ENCODE data around the gene GNG4. TPM values are rescaled to one million over a fixed set of nuclear protein-coding genes. Genes with fewer than 3 reads are reported as not detected.

Gene GNG4
- total and polyA plus RNA-seq, 2 donors (not counting 3 experiments of a cell fraction or from before 2014, with no cell fraction given), result 0.10 TPM; not detected in 1

DNA sequence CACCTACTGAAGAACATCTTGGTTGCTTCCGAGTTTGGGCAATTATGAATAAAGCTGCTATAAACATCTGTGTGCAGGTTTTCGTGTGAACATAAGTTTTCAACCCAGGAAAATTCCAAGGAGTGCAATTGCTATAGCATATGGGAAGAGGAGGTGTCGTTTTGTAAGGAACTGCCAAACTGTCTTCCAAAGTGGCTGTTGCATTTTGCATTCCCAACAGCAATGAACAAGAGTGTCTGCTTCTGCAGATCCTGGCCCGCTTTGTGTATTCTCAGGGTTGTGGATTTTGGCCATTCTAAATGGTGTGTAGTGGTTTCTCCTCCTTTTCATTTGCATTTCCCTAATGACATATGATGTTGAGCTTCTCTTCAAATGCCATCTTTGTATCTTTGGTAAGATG lies 23.8 kb downstream of the GNG4 start:
- Histone ChIP-seq H2AFZ (ENCODE audit: low read depth, low read length) (no peak overlapping the region), H3K4me2 (ENCODE audit: insufficient read depth, low read length) (no peak overlapping the region), H3K79me2 (ENCODE audit: control insufficient read depth, insufficient read depth, low read length) (no peaks in the 10 kb centered on the region), H3K27ac (ENCODE audit: insufficient read depth, low read depth, low read length) (no peak overlapping the region), H3K4me1 (ENCODE audit: control insufficient read depth, extremely low read depth, insufficient read depth, low read length) (no peaks in the 10 kb centered on the region), H3K36me3 (ENCODE audit: control insufficient read depth in 2 of 2, extremely low read depth in 1 of 2, insufficient read depth in 2 of 2, low read length in 2 of 2) (no peaks in the 10 kb centered on the region), H3K9me1 (replicated peaks; ENCODE audit: control insufficient read depth, extremely low read depth, insufficient read depth, low read length) (no peaks in the 10 kb centered on the region), H3K9ac (replicated peaks; ENCODE audit: extremely low read depth, insufficient read depth, low read length) (no peak overlapping the region), H3K27me3 (ENCODE audit: control insufficient read depth in 2 of 2, insufficient read depth in 2 of 2, low read length in 2 of 2) (peaks cover 4 to 9% of the 10 kb centered on the region in 2 experiments), H4K20me1 (replicated peaks; ENCODE audit: control insufficient read depth, extremely low read depth, insufficient read depth, low read length) (no peaks in the 10 kb centered on the region), H3K4me3 (replicated peaks in 1 of 3; ENCODE audit: insufficient read depth in 1 of 3, low read depth in 1 of 3, low read length in 3 of 3) (no peak overlapping the region), H3K9me3 (replicated peaks; ENCODE audit: control insufficient read depth, insufficient read depth, low read length) (no peaks in the 10 kb centered on the region)
- dilution Hi-C loops (cut with MboI; ENCODE audit: extremely low pct_ligation_motif_present, low sequenced_read_pairs), result no loop called here
- FAIRE-seq (no peak), DNase-seq (ENCODE audit: low read depth, low spot score) (no peak)
- POLR2A ChIA-PET, result no interaction called here
- TF ChIP-seq POLR2AphosphoS5 (IDR thresholded peaks at IDR 0.05; ENCODE audit: insufficient read depth, low read depth, low read length), result no peak
- intact Hi-C loops (cut with micrococcal nuclease), result loop anchor here (2.0 kb wide), 1 partner anchor 17 kb away; no protein-coding TSS in a partner anchor
- CTCF ChIA-PET, result interaction anchor here (1.2 kb wide), 1 partner anchor 26 kb away, joined by 3 read pairs; no protein-coding TSS in a partner anchor
- BruUV-seq (replicated peaks), result no TSS peak

GRCh38 chr1:235625340-235625739 lies 24.2 kb downstream of the GNG4 start:
- no peaks in the 10 kb centered on the region for H3K79me2 ChIP-seq (ENCODE audit: control insufficient read depth, insufficient read depth, low read length)
- no peak overlapping the region for H3K4me3 ChIP-seq (replicated peaks in 1 of 3; ENCODE audit: insufficient read depth in 1 of 3, low read depth in 1 of 3, low read length in 3 of 3)
- no peak overlapping the region for H3K9ac ChIP-seq (replicated peaks; ENCODE audit: extremely low read depth, insufficient read depth, low read length)
- TF ChIP-seq EZH2 (IDR thresholded peaks at IDR 0.05; ENCODE audit: borderline replicate concordance, low read depth, low read length, severe bottlenecking) (no peak), GATA2 (IDR thresholded peaks at IDR 0.05; ENCODE audit: insufficient read depth, insufficient read length, low read depth, low read length) (no peak), MYC (IDR thresholded peaks at IDR 0.05; ENCODE audit: low read depth, low read length) (no peak), JUN (IDR thresholded peaks at IDR 0.05; ENCODE audit: borderline replicate concordance, insufficient read depth, insufficient read length, low read depth) (no peak), MAX (IDR thresholded peaks at IDR 0.05; ENCODE audit: insufficient read depth, insufficient read length) (no peak), POLR2A (IDR thresholded peaks at IDR 0.05; ENCODE audit: low read depth, low read length) (no peak), POLR2AphosphoS5 (IDR thresholded peaks at IDR 0.05; ENCODE audit: insufficient read depth, low read depth, low read length) (no peak), FOS (IDR thresholded peaks at IDR 0.05; ENCODE audit: borderline replicate concordance, insufficient read depth, low read length) (no peak)
- TF ChIP-seq, protein P1, sequence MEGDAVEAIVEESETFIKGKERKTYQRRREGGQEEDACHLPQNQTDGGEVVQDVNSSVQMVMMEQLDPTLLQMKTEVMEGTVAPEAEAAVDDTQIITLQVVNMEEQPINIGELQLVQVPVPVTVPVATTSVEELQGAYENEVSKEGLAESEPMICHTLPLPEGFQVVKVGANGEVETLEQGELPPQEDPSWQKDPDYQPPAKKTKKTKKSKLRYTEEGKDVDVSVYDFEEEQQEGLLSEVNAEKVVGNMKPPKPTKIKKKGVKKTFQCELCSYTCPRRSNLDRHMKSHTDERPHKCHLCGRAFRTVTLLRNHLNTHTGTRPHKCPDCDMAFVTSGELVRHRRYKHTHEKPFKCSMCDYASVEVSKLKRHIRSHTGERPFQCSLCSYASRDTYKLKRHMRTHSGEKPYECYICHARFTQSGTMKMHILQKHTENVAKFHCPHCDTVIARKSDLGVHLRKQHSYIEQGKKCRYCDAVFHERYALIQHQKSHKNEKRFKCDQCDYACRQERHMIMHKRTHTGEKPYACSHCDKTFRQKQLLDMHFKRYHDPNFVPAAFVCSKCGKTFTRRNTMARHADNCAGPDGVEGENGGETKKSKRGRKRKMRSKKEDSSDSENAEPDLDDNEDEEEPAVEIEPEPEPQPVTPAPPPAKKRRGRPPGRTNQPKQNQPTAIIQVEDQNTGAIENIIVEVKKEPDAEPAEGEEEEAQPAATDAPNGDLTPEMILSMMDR (IDR thresholded peaks at IDR 0.05; ENCODE audit: extremely low read depth in 1 of 2, insufficient read depth in 1 of 2, low read depth in 1 of 2, low read length in 2 of 2), result no peak
- intact Hi-C loops (cut with micrococcal nuclease), result loop anchor here (2.0 kb wide), 1 partner anchor 17 kb away; no protein-coding TSS in a partner anchor
- H2AFZ ChIP-seq (ENCODE audit: low read depth, low read length), result no peak overlapping the region
- H3K4me2 ChIP-seq (ENCODE audit: insufficient read depth, low read length), result no peak overlapping the region
- no TSS peak for BruUV-seq (replicated peaks)
- H3K9me3 ChIP-seq (replicated peaks; ENCODE audit: control insufficient read depth, insufficient read depth, low read length), result no peaks in the 10 kb centered on the region
- peaks cover 4 to 9% of the 10 kb centered on the region in 2 experiments for H3K27me3 ChIP-seq (ENCODE audit: control insufficient read depth in 2 of 2, insufficient read depth in 2 of 2, low read length in 2 of 2)
- H3K4me1 ChIP-seq (ENCODE audit: control insufficient read depth, extremely low read depth, insufficient read depth, low read length), result no peaks in the 10 kb centered on the region
- no peak for FAIRE-seq
- no peaks in the 10 kb centered on the region for H3K36me3 ChIP-seq (ENCODE audit: control insufficient read depth in 2 of 2, extremely low read depth in 1 of 2, insufficient read depth in 2 of 2, low read length in 2 of 2)
- dilution Hi-C loops (cut with MboI; ENCODE audit: extremely low pct_ligation_motif_present, low sequenced_read_pairs), result no loop called here
- DNase-seq (ENCODE audit: low read depth, low spot score), result no peak
- H3K27ac ChIP-seq (ENCODE audit: insufficient read depth, low read depth, low read length), result no peak overlapping the region
- H4K20me1 ChIP-seq (replicated peaks; ENCODE audit: control insufficient read depth, extremely low read depth, insufficient read depth, low read length), result no peaks in the 10 kb centered on the region
- CTCF ChIA-PET, result no interaction called here
- POLR2A ChIA-PET, result no interaction called here
- H3K9me1 ChIP-seq (replicated peaks; ENCODE audit: control insufficient read depth, extremely low read depth, insufficient read depth, low read length), result no peaks in the 10 kb centered on the region

Measured in endothelial cell of umbilical vein (primary cell).